Skeletal muscle satellite cell (primary cell): ENCODE measurements around the gene TSEN15.

Experiments used
- H3K27me3 ChIP-seq: 2 replicates; pipeline ENCODE4 v1.7.0; 2013; ENCODE audit warnings: low read length; ENCODE audit not compliant: control insufficient read depth, insufficient read depth
- H3K36me3 ChIP-seq: 2 replicates; pipeline ENCODE4 v1.7.0; 2013; ENCODE audit warnings: mild to moderate bottlenecking, control low read depth, low read length; ENCODE audit not compliant: insufficient read depth
- H3K4me1 ChIP-seq: 2 replicates; pipeline ENCODE4 v1.7.0; 2013; ENCODE audit warnings: low read length; ENCODE audit not compliant: control insufficient read depth, insufficient read depth
- H3K4me2 ChIP-seq: 2 replicates; pipeline ENCODE4 v1.7.0; 2013; ENCODE audit warnings: mild to moderate bottlenecking, low read length
- H3K4me3 ChIP-seq: 2 replicates; pipeline ENCODE4 v1.7.0; 2013; ENCODE audit warnings: low read length
- H3K9ac ChIP-seq: 2 replicates; pipeline ENCODE4 v1.7.0; 2013; ENCODE audit warnings: mild to moderate bottlenecking, low read depth, low read length, moderate library complexity
- H3K9me3 ChIP-seq: replicated peaks from 2 replicates; pipeline ENCODE4 v1.7.0; 2013; ENCODE audit warnings: mild to moderate bottlenecking, control low read depth, low read length

Gene TSEN15

DNA sequence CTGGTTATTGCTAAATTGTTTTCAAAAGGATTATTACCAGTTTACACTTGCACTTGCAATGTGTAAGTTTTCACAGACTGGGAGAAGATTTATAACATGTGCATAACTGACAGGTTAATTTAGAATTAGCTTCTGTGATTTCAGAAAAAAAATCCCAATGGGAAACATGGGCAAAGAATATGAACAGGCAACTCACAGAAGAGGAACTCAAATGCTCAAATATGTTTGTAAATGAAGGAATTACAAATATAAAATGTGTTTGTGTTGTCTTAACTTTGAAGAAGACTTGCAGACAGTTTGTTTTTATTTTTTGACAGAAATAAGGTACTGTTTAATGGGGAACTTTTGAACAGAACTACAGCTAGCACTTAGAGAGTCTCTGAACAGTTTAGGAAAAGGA is 8.4 kb downstream of the TSEN15 start:
- peak overlapping the region; percentile 65 for H3K4me2 ChIP-seq
- no peak overlapping the region for H3K9ac ChIP-seq
- H3K4me3 ChIP-seq: peak overlapping the region; percentile 39
- no peaks in the 10 kb centered on the region for H3K27me3 ChIP-seq
- no peaks in the 10 kb centered on the region for H3K9me3 ChIP-seq
- peaks cover 61% of the 10 kb centered on the region for H3K4me1 ChIP-seq
- peaks cover 5% of the 10 kb centered on the region for H3K36me3 ChIP-seq

DNA sequence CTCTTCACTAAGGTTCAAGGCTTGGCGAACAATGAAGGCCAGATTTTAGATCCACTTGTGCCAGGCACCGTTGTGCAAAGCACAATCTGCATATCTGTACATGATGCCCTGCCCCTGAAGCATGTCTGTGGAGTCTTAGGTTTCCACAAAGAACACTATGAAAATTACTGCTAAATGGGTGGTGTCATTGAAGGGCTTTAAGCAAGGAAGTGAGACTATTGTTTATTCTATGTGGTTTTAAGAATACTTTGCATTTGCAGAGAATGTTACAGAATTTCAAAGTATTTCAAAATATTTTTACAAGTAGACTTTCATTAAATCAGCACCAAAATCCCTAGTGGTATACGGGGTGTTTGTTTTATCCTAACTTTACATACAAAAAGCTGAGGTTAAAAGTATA is 8.8 kb downstream of the TSEN15 start:
- peaks cover 61% of the 10 kb centered on the region for H3K4me1 ChIP-seq
- H3K9me3 ChIP-seq: no peaks in the 10 kb centered on the region
- peak overlapping the region; percentile 39 for H3K4me3 ChIP-seq
- peak overlapping the region; percentile 65 for H3K4me2 ChIP-seq
- peak overlapping the region; percentile 61 for H3K9ac ChIP-seq
- H3K36me3 ChIP-seq: peaks cover under 1% of the 10 kb centered on the region
- no peaks in the 10 kb centered on the region for H3K27me3 ChIP-seq

DNA sequence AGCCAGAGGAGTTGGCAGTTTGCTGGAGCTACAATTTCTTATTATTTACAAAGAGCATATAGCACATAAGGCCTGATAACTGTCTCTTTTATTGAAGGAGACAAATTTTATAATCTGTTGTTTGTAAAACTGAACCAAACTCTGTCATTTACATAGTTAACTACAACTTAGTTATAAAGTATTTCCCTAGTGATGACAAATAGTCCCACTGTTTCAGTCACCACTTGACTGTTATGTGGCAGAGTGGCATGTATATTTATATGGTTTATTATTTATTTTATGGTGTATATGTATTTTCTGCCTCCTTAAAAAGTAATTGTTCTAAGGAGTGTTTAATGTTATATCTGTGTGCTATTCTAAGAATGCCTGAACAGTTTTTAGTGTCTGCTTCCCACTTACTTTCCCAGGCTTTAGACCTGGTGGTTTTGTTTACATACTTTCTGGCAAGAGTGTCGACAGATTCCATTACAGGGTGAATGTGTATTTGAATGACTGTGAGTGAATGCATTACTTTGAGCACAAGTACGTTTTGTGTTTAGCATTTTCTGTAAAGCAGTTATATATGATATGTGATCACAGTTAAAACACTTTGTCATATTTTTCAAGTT is 10.0 kb downstream of the TSEN15 start:
- H3K4me3 ChIP-seq: no peak overlapping the region
- peaks cover 56% of the 10 kb centered on the region for H3K4me1 ChIP-seq
- no peaks in the 10 kb centered on the region for H3K36me3 ChIP-seq
- peak overlapping the region; percentile 65 for H3K4me2 ChIP-seq
- H3K9me3 ChIP-seq: no peaks in the 10 kb centered on the region
- no peaks in the 10 kb centered on the region for H3K27me3 ChIP-seq
- peak overlapping the region; percentile 61 for H3K9ac ChIP-seq

DNA sequence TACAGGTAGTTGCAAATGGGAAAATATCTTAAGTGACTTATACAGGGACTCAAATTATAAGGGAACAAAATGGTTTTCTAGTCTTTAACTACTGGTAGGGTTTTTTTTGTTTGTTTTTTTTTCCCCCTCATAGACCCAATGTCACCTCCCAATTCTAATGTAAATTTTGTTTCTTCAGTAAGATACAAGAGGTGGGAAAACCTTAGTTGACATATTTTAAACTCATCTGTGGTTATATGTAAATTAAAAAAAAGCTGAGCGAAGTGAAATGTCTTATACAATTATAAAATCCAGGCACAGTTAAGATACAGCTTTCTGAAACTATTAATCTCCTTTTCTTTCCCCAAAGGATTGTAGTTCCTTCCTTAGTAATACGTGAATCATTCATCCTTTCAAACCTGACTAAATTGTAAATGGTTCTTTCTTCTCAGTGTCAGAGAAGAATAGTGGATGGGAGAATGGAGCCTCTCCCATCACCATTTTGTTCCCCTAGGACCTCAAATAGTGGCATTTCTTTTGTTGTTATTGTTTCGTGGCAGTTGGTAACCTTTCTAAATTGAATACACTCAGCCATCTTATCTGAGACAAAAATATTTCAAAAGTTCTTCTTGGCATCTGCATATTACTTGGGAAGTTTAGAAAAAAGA is 11.2 kb downstream of the TSEN15 start:
- Histone ChIP-seq H3K9me3 (no peaks in the 10 kb centered on the region), H3K4me1 (peaks cover 43% of the 10 kb centered on the region), H3K36me3 (no peaks in the 10 kb centered on the region), H3K27me3 (no peaks in the 10 kb centered on the region), H3K4me2 (no peak overlapping the region), H3K4me3 (no peak overlapping the region), H3K9ac (no peak overlapping the region)

DNA sequence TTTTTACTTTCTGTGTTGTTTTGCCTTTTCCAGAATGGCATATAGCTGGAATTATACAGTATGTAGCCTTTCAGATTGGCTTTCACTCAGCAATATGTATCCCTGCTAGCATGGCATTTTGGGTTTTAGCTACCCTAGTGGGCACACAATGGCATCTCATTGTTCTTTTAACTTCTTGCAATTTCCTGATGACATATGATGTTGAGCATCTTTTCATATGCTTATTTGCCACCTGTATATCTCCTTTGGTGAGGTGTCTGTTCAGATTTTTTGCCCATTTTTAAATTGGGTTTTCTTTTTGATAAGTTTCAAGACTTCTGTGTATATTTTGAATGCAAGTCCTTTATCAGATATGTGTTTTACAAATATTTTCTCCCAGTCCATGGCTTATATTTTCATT is 14.0 kb downstream of the TSEN15 start:
- no peak overlapping the region for H3K4me2 ChIP-seq
- H3K4me3 ChIP-seq: no peak overlapping the region
- no peaks in the 10 kb centered on the region for H3K36me3 ChIP-seq
- H3K9me3 ChIP-seq: no peaks in the 10 kb centered on the region
- H3K4me1 ChIP-seq: peaks cover 26% of the 10 kb centered on the region
- no peak overlapping the region for H3K9ac ChIP-seq
- H3K27me3 ChIP-seq: no peaks in the 10 kb centered on the region

DNA sequence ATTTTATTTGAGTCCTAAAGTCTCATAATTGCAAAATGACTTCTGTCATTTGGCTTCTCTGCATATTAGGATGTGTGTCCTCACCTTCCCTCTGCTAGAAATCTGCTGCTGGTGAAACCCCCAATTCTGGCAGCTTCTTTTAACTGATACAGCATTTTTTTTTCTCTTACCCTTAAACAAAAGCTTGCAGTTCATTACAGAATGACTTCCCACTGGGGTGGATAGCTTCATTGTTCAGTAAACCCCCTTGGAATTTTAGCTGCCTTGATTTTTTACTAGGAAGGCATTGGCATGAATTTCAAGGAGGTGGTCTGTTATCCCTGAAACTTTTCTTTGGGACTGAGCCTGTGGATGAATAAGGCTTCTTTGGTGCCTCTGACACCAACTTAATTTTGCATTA is 16.8 kb downstream of the TSEN15 start:
- H3K9ac ChIP-seq: no peak overlapping the region
- H3K4me1 ChIP-seq: peaks cover 8% of the 10 kb centered on the region
- no peak overlapping the region for H3K4me2 ChIP-seq
- no peak overlapping the region for H3K4me3 ChIP-seq
- H3K36me3 ChIP-seq: peaks cover 4% of the 10 kb centered on the region
- H3K9me3 ChIP-seq: no peaks in the 10 kb centered on the region
- H3K27me3 ChIP-seq: no peaks in the 10 kb centered on the region

DNA sequence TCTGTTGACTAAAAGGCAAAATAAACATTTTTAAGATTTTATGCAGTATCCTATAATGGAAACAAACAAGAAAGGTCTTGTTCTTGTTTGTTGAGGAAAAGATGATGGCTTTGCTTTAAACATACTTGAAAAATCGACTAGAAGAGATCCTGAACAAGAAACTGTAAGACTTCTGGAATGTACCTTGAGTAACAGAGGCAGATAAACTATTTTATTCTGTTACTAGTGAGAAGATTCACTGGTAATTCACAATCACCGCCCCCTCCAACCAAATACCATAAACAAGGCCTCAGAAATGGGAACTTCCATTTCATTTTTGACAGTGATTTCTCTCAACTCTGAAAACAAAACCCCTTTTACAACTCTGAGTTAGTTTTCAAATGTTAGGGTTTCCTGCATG is 18.1 kb downstream of the TSEN15 start:
- Histone ChIP-seq H3K9ac (no peak overlapping the region), H3K4me3 (no peak overlapping the region), H3K27me3 (no peaks in the 10 kb centered on the region), H3K36me3 (peaks cover 4% of the 10 kb centered on the region), H3K9me3 (no peaks in the 10 kb centered on the region), H3K4me1 (peaks cover 8% of the 10 kb centered on the region), H3K4me2 (no peak overlapping the region)

DNA sequence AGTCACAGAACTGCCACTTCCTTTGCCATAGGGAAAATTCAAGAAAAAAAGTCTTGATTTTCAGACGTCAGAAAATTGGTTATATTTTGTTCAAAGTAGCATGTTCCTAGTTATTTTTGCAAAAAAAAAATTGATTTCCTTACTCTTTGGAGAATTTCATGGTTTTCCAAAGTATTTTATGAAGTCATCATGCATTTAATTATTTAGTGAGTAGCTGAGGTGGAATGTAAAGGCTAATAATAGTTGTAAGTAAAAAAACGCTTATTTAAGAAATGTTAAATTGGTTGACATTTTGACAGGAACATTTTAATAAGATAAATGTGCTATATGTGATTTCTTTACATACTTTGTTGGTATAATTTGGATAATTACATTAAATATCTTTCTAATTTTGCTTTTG is 20.8 kb downstream of the TSEN15 start:
- H3K4me3 ChIP-seq: no peak overlapping the region
- H3K9me3 ChIP-seq: no peaks in the 10 kb centered on the region
- H3K36me3 ChIP-seq: peaks cover 4% of the 10 kb centered on the region
- no peak overlapping the region for H3K4me2 ChIP-seq
- peaks cover 8% of the 10 kb centered on the region for H3K4me1 ChIP-seq
- H3K27me3 ChIP-seq: no peaks in the 10 kb centered on the region
- no peak overlapping the region for H3K9ac ChIP-seq

DNA sequence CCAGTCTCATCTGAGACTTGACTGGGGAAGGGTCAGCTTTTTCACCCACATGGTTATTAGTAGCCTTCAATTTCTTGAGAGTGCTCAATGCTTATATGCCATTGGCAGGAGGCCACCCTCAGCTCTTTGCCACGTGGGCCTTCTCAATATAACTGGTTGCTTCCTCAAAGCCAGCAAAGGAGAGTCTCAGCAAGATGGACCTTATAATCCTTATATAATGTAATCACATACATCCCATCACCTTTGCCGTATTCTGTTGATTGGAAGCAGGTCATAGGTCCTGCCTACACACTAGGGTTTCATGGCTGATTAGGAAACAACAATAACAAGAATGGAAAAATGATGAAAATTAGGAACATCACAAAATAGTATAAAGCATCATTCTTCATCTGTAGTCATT is 22.9 kb downstream of the TSEN15 start:
- no peak overlapping the region for H3K9ac ChIP-seq
- H3K4me2 ChIP-seq: no peak overlapping the region
- H3K4me1 ChIP-seq: peaks cover 8% of the 10 kb centered on the region
- H3K4me3 ChIP-seq: no peak overlapping the region
- H3K9me3 ChIP-seq: no peaks in the 10 kb centered on the region
- no peaks in the 10 kb centered on the region for H3K27me3 ChIP-seq
- H3K36me3 ChIP-seq: peaks cover 4% of the 10 kb centered on the region

DNA sequence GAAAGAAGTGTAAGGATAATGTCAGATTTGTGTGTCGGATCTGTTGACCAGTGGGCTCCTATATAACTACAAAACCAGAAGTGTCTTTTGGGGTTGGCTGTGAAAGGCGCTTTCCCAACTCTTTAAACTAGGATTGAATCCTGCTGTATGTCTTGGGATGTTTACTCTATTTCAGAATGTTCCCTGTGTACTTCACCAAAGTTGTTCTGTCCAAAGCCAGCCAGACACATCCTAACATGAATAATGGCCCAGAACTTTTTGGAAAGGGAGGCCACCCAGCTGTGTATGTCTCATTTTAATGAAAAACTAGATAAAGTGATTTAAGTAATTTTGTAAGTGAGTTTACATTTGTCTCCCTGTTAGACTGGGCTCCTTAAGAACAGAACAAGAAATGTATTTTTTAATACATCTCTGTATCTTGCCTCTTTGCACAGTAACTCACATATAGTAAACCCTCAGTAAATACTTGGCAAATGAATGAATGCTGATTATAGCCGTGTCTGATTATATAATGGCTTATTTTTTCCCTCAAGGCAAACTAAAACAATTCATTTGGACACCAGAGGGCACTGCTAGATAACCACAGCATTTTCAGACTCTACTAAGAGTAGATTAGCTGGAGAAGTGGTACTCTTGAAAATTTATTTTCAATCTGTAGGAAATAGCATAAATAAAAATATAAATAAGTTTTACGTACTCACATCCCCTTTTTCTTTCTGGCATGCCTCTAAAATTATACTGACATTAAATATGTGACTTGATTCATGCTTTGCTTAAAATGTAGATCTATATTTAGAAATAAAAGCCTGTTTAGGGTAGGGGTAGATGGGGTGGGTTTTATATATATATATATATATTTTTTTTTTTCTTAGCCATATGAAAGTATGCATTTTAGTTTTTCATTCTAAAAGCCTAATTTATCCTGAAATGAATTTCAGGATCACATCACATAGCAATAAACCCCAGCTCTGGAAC is 23.8 kb downstream of the TSEN15 start:
- no peak overlapping the region for H3K4me2 ChIP-seq
- H3K4me3 ChIP-seq: no peak overlapping the region
- H3K9ac ChIP-seq: no peak overlapping the region

DNA sequence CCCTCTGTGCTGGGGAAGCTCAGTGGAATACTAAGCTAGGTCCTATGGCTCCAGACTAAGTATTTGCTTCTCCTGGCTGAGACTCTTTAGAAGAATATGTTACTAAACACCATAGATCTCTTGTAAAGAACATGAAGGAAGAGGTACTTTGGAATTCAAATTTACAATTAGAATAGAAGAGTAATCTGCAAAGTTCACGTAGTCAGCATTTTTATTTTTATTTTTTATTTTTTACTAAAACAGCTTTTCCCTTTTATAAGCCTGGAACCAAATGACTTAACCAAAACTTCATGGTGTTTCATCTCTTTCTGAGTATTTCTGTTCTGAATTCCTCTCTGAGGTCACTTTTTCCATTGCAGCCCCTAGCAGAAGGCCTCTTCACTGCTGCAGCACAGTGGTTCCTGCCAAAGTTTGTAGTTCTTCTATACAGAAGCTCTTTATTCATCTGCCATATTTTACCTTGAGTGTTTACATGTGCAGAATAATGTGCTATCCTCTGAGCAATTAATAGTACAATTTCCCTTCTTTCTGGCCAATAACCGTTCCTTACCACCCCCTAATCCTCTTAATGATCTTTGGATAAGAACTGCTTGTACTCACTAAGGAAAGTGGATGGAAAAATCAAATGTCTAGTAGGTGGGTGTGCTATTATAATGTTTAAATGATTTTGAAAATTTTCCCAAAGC is 27.2 kb downstream of the TSEN15 start:
- H3K4me1 ChIP-seq: no peaks in the 10 kb centered on the region
- no peak overlapping the region for H3K4me3 ChIP-seq
- no peak overlapping the region for H3K9ac ChIP-seq
- H3K27me3 ChIP-seq: no peaks in the 10 kb centered on the region
- no peaks in the 10 kb centered on the region for H3K9me3 ChIP-seq
- H3K4me2 ChIP-seq: no peak overlapping the region
- H3K36me3 ChIP-seq: no peaks in the 10 kb centered on the region

More for the DNA sequence above, 23.8 kb downstream of the TSEN15 start:
- no peaks in the 10 kb centered on the region for H3K9me3 ChIP-seq
- peaks cover 8% of the 10 kb centered on the region for H3K4me1 ChIP-seq
- H3K36me3 ChIP-seq: peaks cover 4% of the 10 kb centered on the region
- no peaks in the 10 kb centered on the region for H3K27me3 ChIP-seq
